Dendritic cell treated with granulocyte-macrophage colony-stimulating factor and Interleukin-4, amounts not matched to agents 40 ng/mL and 50 ng/mL, for 4 days (primary cell): ENCODE data around the gene NME8.

Experiments used
- H3K27ac Mint-ChIP-seq: one replicate; pipeline ENCODE4 v1.8.0; 2022; ENCODE audit warnings: mild to moderate bottlenecking, mixed read lengths
- H3K27me3 Mint-ChIP-seq: one replicate; pipeline ENCODE4 v1.8.0; 2022; ENCODE audit warnings: mild to moderate bottlenecking, mixed read lengths
- H3K36me3 Mint-ChIP-seq: one replicate; pipeline ENCODE4 v1.8.0; 2022; ENCODE audit warnings: low read depth, mixed read lengths
- H3K4me1 Mint-ChIP-seq: one replicate; pipeline ENCODE4 v1.8.0; 2022; ENCODE audit warnings: low read depth, mixed read lengths
- H3K4me3 Mint-ChIP-seq: one replicate; pipeline ENCODE4 v1.8.0; 2022; ENCODE audit warnings: mild to moderate bottlenecking, moderate library complexity, mixed read lengths
- H3K9me3 Mint-ChIP-seq: one replicate; pipeline ENCODE4 v1.8.0; 2022; ENCODE audit warnings: mixed read lengths
- intact Hi-C: fragments of 100-400 bp; cut with micrococcal nuclease; formaldehyde crosslinking; loops from one replicate; pipeline ENCODE4 v1.15.0; 2022

NME8 gene

DNA sequence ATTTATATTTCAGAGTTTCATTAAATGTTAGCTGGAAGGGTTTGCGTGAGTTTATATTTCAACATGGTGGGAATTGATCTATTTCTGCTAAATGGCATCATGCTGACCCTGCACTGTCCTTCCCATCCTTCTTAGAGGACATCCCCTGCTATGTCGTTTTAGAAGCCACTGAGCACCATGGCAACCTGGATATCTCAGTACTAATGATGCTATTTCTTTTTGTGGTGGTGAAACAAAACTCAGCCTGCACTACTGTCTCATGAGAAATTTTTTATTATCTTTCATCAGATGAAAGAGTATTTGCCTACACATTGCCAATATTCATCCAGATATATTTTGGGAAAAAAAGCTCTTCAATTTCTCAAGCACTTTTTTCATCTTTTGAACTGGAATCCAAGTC lies 84.1 kb downstream of the NME8 start:
- Mint-ChIP-seq H3K4me3 (no peak overlapping the region), H3K27me3 (no peaks in the 10 kb centered on the region), H3K27ac (no peak overlapping the region), H3K9me3 (peaks cover 11% of the 10 kb centered on the region), H3K36me3 (no peaks in the 10 kb centered on the region), H3K4me1 (peaks cover 5% of the 10 kb centered on the region)
- intact Hi-C loops, result no loop called here

DNA sequence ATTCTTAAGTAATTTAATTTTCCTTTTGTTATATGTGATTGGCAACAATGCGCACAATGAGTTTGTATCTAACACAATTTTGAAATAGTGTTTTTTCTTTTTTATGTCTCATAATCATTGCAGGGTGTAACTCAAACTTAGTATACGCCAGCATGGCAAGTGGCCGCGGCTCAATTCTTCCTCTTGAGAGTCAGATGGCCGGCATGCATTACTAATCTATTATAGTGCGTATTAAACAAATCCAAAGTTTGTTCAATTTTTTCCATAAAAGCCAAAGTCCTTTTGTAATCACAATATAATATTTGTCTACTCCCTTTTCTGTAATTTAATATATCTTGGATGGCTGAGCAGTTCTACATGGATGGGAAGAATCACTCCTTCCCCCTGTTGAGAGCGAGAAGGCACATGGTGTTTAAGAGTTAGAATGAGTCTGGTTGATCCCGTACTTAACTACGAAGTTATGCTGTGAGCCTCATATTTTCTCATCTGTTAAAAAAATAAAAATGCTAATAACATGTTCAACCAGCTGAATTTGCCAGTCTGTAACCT lies 84.7 kb downstream of the NME8 start:
- Mint-ChIP-seq H3K4me3 (no peak overlapping the region), H3K9me3 (peaks cover 11% of the 10 kb centered on the region), H3K27ac (no peak overlapping the region), H3K27me3 (no peaks in the 10 kb centered on the region), H3K4me1 (peaks cover 5% of the 10 kb centered on the region), H3K36me3 (no peaks in the 10 kb centered on the region)
- intact Hi-C loops, result no loop called here

DNA sequence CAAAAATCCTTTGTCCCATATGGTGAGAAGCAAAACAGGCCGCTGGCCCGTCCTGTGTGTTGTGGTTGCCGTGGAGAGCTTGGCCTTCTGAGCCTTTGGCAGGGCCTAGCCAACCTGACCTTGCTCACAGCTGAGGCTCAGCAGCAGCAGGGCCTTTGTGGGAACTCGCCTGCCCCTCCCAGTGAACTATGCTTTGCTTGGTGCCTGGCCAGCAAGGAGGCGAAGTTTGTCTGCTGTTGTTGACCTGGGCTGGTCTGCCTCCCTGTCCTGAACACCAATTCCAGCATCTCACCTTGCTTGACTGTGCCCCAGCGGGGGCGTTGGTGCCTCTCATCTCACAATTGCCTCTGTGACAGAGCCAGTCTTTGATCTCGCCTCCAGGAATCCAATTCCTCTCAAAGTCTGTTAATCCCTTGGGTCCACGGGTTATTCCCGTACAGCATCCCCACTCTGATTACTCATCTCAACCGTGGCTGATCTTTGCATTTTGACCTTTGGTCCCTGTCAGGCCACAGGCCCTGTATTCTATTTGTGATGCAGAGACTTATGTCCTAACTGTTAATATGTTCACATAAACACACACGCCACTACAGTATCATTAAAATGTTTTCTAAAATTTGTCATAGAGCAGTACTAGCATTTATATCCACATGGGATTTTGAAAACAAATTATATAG lies 94.7 kb downstream of the NME8 start:
- Mint-ChIP-seq H3K4me3 (no peak overlapping the region), H3K4me1 (no peaks in the 10 kb centered on the region), H3K27ac (no peak overlapping the region), H3K36me3 (no peaks in the 10 kb centered on the region), H3K27me3 (no peaks in the 10 kb centered on the region), H3K9me3 (no peaks in the 10 kb centered on the region)
- intact Hi-C loops, result no loop called here

DNA sequence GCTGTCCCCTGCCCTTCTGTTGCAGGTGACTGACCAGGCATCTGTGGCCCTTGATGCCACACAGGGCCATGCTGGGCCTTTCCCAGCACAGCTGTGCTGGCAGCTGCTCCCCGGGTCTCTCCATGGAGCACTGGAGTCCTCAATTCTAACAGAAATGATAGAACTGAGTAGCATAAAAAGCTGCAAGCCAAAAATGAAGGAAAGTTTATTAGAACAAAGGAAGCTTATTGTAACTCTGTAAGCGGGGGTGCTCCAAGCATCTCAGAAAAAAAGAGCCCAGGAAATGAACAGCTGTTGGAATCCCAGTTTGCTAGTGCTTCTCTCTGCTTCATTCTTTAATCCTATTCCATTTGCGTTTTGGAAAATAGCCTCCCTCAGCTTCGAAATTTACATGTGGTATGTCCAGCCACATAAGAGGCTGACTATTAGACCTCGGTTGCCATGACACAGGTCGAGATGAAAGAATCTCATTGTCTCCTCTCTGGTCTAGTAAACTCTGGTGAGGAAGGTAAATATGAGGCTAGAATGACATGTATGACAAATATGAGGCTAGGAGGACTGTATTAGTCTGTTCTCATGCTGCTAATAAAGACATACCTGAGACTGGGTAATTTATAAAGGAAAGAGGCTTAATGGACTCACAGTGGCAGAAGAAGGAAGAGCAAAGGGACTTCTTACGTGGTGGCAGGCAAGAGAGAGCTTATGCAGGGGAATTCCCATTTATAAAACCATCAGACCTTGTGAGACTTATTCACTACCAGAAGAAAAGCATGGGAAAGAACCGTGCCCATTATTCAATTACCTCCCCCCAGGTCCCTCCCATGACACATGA lies 95.7 kb downstream of the NME8 start:
- H3K36me3 Mint-ChIP-seq, result no peaks in the 10 kb centered on the region
- no peaks in the 10 kb centered on the region for H3K27me3 Mint-ChIP-seq
- no peak overlapping the region for H3K27ac Mint-ChIP-seq
- no peaks in the 10 kb centered on the region for H3K9me3 Mint-ChIP-seq
- no peaks in the 10 kb centered on the region for H3K4me1 Mint-ChIP-seq
- intact Hi-C loops, result no loop called here
- no peak overlapping the region for H3K4me3 Mint-ChIP-seq

DNA sequence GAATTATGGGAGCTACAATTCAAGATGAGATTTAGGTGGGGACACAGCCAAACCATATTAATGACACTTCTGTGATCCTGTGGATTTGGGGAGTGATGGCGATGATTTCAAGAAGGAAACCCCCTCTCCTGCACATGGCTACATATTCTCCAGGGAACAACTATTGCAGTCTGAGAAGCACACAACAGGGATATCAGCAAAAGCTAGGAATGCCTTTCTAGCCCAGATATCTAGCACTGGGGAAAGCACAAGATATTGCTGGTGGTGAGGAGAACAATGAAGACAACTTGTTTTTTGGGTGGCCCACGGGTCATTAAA lies 96.3 kb downstream of the NME8 start:
- Mint-ChIP-seq H3K36me3 (no peaks in the 10 kb centered on the region), H3K27me3 (no peaks in the 10 kb centered on the region), H3K4me1 (no peaks in the 10 kb centered on the region), H3K9me3 (no peaks in the 10 kb centered on the region), H3K4me3 (no peak overlapping the region), H3K27ac (no peak overlapping the region)
- intact Hi-C loops, result no loop called here

DNA sequence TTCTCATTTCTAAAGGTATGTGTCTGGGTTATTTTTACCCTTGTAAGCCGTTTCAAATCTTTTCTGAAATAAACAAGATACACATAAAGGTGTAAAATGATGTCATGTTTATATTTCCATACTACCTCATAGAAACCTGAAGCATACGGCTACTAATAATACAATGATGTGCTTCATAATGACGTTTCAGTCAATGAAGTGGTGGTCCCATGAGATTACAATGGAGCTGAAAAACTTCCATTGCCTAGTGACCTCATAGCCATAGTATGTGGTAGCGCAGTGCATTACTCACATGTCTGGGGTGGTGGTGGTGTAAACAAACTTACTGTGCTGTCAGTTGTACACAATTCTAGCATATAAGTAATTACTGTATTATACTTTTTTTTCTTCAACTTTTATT lies 96.9 kb downstream of the NME8 start:
- Mint-ChIP-seq H3K4me1 (peaks cover 2% of the 10 kb centered on the region), H3K4me3 (no peak overlapping the region), H3K27ac (no peak overlapping the region), H3K27me3 (no peaks in the 10 kb centered on the region), H3K9me3 (no peaks in the 10 kb centered on the region), H3K36me3 (no peaks in the 10 kb centered on the region)
- intact Hi-C loops, result no loop called here

DNA sequence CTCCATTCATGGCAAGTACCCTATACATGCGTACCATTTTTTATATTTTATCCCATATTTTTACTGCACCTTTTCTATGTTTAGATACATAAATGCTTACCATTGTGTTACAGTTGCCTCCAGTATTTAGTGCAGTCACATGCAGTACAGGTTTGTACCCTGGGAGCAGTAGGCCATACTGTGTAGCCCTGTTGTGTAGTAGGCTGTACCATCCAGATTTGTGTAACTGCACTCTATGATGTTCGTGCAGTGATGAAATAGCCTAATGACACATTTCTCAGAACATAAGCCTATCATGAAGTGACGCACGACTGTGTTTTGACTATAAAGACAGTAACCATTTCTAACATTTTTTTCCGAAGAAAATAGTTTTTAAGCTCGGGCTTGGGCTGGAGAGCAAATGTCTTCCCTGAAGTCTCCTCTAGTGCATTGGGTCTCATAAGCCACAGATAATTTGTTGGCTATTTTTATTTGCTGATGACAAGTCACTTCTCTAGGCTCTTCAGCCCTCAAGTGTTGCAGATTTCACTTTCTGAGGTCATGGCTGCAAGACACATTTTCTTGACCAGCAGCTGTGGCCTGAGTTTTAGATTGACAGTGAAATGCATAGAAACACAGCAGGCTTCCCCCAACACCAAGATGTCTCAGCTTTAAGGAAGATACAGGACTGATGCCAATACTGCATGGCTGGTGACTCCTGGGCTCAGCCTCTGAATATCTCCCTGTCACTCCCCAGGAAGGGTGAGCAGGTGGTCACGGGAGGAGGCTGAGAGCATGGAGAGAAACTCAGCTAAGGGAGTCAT lies 98.9 kb downstream of the NME8 start:
- H3K4me3 Mint-ChIP-seq, result no peak overlapping the region
- peaks cover 2% of the 10 kb centered on the region for H3K27me3 Mint-ChIP-seq
- H3K36me3 Mint-ChIP-seq, result no peaks in the 10 kb centered on the region
- no peak overlapping the region for H3K27ac Mint-ChIP-seq
- H3K4me1 Mint-ChIP-seq, result peaks cover 20% of the 10 kb centered on the region
- intact Hi-C loops, result no loop called here
- no peaks in the 10 kb centered on the region for H3K9me3 Mint-ChIP-seq

DNA sequence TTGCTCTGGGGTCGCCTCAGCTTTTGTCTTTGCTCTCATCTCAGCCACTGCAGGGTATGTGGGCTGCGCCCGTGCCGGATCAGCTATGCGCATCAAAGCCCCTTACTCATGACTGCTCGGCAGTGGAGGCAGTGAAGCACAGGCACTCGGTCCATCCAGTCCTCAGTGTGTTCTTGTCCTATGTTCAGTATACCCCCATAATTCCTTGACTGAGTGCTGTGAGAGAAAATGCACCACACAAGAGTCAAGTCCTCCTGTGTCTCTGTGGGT lies 99.5 kb downstream of the NME8 start:
- Mint-ChIP-seq H3K4me3 (no peak overlapping the region), H3K4me1 (peaks cover 22% of the 10 kb centered on the region), H3K9me3 (no peaks in the 10 kb centered on the region), H3K27ac (no peak overlapping the region), H3K27me3 (peaks cover 2% of the 10 kb centered on the region), H3K36me3 (no peaks in the 10 kb centered on the region)
- intact Hi-C loops, result no loop called here
